NCI-H146 treated with DMSO at 0.1 percent for 48 hours (cell line): ENCODE data around the gene CLDN9.

Experiments
- DNase-seq: peaks from one replicate; lab custom pipeline; 2025; ENCODE audit not compliant: unreplicated experiment; lab: John Stamatoyannopoulos, UW

The CLDN9 gene

DNA sequence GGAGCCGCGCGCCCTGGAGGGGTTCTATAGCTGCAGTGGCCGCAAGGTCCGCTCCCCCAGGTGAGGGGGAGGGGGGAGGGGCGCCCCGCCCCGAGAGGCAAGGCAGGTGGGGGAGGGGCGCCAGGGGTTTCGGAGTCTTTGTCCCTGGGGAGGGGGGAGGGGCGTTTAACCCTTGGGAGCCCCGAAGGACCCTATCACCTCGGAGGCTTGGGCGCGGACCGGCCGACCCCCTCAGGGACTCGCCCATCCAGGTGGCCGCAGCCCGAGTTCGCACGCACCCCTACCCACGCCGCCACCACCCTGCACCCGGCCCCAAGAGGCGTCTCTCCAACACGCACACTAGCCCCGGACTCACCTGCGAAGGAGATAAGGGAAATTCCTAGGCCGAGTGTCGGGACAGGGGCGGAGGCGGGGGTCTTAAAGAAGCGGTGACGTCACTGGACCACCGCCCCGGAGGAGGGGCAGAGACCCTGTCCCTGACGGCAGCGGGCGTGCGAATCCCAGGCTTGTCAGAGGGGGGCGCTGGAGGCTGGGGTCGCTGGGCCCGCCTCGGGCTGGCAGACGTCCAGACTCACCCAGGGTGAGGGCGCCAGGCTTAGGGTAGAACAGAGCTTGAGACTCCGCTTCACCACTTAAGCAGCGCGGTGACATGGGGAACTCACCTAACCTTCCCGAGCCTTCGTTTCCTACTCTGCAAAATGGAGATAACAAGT, 5.2 kb downstream of the CLDN9 start, which contains the start of gene CLDN6:
TSS of gene CLDN6 (minus strand) at position 390 of the 713 bp plus-strand sequence. CDS start 2,162 bp downstream, outside the sequence.
- no peak for DNase-seq

DNA sequence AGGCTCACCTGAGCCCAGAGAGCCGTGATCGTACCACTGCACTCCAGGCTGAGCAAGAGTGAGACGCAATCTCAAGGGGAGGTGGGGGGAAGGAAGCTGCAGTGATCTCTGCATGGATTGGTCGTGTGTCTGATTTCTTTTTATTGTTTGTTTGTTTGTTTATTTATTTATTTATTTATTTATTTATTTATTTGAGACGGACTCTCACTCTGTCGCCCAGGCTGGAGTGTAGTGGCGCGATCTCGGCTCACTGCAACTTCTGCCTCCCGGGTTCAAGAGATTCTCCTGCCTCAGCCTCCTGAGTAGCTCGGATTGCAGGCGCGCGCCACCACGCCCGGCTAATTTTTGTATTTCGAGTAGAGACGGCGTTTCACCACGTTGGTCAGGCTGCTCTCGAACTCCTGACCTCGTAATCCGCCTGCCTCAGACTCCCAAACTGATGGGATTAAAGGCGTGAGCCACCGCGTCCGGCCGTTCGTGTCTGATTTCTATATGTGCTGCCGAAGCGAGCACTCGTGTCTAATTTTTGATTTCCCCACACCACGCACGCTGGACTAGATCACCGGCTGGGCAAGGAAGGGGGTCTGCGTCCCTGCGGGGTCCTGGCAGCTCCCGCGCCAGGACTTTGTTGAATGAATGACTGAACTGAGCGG, 7.0 kb downstream of the CLDN9 start:
- DNase-seq: no peak

DNA sequence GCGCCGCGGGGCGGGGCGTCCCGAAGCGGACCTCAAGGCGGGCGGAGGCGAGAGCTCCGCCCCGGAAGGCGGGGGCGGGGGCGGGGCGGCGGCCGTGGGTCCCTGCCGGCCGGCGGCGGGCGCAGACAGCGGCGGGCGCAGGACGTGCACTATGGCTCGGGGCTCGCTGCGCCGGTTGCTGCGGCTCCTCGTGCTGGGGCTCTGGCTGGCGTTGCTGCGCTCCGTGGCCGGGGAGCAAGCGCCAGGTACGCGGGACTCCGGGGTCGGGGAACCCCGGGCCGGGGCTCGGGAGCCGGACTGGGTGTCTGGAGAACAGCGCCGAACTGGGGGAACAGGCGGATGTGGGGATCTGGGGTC, 7.5 kb downstream of the CLDN9 start, which contains the start of gene TNFRSF12A:
TSS of gene TNFRSF12A (plus strand) at position 122 of the 357 bp plus-strand sequence. CDS start at position 152, 30 bp downstream.
- peak; percentile 29 for DNase-seq

DNA sequence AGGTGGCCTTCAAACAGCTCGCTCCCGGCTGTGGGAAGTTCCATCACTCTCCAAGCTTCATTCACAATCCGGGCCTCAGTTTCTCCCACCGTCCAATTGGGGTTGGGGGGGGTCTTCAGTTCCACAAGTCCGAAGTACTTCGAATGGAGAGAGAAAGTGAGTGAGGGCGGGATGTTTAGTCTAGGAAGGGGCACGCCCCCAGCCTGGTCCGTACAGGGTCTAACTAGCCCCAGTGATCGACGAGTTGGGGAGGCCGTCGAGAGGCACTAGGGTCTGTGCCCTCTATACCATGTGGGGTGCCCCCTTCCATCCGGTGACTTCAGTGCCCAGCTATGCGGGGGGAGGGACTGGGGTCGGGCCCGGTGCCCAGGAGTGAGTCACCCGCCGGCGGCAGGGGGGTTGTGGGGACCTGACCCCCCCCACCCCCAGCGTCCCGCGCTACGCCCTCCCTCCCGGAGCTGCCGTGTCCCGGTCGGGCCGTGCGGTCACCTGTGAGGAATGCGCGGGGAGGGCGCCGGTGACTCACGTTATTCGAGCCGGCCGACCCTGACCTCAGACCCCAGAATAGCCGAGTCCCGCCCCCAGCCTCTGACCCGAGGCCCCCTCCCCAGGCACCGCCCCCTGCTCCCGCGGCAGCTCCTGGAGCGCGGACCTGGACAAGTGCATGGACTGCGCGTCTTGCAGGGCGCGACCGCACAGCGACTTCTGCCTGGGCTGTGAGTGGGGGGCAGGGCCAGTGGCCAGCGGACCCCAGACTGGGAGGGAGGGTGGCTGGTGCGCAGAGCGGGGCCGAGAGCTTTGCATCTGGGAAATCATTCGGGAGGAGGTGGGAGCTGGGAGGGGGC, 8.1 kb downstream of the CLDN9 start:
- DNase-seq: no peak

DNA sequence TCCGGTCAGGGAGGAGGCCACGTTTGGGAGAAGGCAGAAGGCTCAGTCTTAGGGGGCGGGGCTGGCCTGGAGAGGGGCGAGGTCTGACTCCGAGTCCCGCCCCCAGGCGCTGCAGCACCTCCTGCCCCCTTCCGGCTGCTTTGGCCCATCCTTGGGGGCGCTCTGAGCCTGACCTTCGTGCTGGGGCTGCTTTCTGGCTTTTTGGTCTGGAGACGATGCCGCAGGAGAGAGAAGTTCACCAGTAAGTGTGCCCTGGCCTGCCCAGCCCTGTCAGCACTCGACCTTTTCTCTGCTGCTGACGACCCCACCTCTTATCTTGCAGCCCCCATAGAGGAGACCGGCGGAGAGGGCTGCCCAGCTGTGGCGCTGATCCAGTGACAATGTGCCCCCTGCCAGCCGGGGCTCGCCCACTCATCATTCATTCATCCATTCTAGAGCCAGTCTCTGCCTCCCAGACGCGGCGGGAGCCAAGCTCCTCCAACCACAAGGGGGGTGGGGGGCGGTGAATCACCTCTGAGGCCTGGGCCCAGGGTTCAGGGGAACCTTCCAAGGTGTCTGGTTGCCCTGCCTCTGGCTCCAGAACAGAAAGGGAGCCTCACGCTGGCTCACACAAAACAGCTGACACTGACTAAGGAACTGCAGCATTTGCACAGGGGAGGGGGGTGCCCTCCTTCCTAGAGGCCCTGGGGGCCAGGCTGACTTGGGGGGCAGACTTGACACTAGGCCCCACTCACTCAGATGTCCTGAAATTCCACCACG, 8.9 kb downstream of the CLDN9 start:
- no peak for DNase-seq

DNA sequence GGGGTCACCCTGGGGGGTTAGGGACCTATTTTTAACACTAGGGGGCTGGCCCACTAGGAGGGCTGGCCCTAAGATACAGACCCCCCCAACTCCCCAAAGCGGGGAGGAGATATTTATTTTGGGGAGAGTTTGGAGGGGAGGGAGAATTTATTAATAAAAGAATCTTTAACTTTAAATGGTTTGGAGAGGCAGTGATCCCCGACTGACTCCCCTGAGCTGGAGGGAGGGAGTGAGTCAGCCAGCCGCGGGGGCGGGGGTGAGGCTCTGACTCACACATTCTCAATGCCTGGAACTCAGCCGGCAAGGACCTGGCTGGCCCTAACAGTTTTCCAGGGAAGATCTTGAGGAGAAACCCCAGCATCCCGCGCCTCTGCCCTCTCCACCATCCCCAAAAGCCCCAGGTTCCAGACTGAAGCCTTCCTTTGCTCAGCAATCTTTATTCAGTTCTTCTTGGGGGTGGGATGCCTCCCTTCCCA, 9.5 kb downstream of the CLDN9 start:
- no peak for DNase-seq

DNA sequence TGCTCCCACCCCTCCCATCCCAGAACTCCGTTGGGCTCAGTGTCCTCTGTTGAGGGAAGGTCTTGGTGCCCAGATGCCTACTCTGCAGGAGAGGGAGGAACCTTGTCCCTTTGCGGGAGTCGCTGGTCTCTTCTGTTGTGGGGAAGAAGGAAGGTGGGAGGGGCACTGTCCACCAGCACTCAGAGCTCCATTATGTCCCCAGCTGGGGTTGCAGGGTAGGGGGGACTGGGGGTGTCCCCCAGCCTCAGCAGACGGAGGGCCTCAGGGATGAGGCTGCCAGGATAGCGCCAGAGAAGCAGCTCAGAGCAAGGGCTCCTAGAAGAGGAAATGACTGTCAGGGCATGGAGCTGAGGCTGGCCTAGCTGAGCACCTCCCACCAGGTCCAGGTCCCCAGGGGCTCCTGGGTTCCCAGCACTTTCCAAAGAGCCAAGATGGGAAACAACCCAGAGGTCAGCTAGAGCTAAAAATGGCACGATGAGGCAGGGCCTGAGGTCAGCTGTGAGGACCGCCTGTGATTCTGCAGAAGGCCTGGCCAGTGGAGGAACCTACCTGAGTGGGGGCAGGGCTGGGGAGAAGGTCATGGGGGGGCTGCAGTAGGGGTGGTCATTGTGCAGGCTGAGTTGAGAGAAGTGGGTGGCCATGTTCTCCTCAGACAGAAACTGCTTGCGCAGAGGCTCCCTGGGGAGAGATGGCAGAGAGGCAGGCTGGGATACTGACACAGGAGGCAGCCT, 10.1 kb downstream of the CLDN9 start:
- no peak for DNase-seq

DNA sequence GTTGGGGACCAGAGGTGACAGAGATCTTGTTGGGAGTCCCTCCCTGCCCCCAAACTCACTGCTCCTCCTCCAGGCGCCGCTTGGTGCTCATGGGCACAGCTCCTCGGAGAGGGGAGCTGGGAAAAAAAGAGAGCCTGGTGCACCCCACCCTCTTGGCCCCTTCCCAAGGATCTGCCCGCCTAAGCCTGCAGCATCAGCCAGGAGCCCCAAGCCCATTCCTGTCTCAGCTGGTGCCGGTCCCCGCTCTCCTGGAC, 10.6 kb downstream of the CLDN9 start:
- no peak for DNase-seq

DNA sequence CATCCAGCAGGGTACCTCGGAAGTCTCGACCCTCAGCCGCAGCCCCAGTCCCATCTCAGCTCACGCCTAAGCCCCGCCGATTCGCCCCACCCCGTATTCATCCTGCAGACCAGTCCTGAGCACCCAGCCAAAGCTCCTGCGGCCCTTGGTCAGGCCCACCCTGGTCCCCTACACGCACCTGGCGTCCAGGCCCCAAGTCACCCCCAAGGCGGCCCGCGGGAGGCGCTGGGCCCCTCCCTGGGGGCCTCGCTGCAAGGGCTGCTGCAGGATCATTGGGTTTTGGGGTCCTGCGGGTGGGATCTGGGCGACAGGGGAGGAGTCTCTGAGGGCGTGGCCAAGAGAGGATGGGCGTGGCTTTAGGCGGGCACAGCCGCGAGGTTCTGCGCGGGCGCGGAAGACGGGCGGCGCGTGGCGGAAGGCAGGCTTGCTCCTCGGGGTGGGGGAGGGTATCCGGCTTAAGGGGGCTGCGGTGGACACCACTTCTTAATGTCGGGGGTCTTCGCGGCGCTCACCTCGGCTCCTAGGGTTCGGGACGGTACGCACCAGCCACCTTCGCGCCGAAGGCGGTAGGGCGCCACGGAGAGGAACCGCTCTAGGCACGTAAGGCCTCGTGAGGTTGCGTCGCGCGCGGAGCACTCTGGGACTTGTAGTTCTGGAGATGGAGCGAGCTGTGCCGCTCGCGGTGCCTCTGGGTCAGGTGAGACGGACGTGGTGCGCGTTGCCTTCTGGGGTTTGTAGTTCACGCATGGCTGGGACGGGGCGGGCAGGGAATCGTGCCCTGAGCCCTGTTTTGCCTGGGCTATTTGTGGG, 11.2 kb downstream of the CLDN9 start, which contains the start of the genes HCFC1R1 and THOC6:
TSS of gene HCFC1R1 (minus strand) at position 274 of the 810 bp plus-strand sequence. CDS start at position 273, 1 bp downstream.
TSS of gene THOC6 (plus strand) at position 367 of the 810 bp plus-strand sequence. CDS start at position 659, 292 bp downstream.
- peak; percentile 93 for DNase-seq

DNA sequence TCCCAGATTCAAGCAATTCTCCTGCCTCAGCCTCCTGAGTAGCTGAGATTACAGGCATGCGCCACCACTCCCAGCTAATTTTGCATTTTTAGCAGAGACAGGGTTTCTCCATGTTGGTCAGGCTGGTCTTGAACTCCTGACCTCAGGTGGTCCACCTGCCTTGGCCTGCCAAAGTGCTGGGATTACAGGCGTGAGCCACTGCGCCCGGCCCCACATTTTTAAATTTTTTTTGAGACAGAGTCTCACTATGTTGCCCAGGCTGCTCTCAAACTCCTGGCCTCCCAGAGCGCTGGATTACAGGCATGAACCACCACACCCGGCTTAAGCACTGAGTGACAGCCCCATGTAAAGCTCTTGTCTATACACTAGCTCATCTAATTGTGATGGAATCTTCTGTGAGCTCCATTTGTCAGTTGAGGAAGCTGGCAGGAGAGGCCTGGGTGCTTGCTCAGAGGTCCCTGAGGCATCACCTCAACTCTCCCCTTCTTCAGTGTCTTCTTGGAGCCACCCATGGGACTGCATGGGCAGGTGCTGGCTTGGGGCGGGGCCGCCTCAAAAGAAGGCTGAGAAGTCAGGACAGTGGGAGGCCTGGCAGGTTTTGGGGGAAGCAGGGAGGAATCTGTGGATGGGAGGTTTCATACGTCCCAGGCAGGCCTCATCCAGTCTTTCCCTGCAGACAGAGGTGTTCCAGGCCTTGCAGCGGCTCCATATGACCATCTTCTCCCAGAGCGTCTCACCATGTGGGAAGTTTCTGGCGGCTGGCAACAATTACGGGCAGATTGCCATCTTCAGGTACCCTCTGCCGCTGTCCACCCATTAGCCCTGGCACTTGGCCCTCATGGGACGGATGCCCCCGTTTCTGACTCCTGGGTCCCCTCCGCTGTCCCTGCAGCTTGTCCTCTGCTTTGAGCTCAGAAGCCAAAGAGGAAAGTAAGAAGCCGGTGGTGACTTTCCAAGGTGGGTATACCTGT, 12.6 kb downstream of the CLDN9 start:
- no peak for DNase-seq

DNA sequence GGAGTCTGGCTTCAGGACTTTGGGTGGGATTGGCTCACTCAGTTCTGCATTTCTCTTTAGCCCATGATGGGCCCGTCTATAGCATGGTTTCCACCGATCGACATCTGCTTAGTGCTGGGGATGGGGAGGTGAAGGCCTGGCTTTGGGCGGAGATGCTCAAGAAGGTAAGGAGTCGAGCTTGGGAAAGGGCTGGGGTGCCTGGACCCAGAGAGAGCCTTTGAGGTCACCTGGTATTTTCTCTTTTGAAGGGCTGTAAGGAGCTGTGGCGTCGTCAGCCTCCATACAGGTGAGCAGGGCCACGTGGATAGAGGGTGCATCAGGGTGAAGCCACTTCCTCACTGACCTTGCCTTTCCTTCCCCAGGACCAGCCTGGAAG, 13.3 kb downstream of the CLDN9 start:
- DNase-seq: no peak

DNA sequence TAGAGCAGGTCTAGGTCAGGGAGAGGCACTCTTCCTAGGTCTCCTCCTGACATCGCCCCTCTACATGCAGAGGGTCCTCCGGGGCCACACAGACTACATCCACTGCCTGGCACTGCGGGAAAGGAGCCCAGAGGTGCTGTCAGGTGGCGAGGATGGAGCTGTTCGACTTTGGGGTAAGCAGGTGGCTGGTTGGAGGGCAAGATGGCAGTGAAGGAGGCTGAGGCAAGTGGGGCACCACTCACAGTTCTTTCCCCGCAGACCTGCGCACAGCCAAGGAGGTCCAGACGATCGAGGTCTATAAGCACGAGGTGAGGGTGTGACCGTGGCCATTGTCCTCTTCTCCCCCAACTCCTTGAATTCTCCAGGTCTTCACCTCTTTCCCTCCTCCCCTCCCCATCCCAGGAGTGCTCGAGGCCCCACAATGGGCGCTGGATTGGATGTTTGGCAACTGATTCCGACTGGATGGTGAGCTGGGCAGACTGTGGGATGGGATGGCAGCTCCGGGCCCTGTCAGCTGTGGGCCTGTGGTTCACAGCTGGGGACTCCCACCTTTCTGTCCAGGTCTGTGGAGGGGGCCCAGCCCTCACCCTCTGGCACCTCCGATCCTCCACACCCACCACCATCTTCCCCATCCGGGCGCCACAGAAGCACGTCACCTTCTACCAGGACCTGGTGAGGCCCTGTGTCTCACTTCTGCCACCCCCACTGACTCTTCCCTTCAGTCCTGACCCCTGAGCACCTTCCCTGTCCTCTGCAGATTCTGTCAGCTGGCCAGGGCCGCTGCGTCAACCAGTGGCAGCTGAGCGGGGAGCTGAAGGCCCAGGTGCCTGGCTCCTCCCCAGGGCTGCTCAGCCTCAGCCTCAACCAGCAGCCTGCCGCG, 14.1 kb downstream of the CLDN9 start:
- DNase-seq: no peak

DNA sequence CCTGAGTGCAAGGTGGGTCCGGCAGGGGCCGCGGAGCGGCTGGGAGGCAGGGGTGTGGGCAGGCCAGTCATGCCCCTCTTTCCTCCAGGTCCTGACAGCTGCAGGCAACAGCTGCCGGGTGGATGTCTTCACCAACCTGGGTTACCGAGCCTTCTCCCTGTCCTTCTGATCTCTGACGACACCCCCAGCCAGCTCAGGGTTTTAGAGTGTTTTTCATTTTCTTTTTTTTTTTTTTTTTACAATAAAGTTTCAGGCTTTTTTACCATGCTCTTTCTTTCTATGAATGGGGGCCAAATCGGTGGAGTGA, 14.7 kb downstream of the CLDN9 start:
- DNase-seq: no peak

DNA sequence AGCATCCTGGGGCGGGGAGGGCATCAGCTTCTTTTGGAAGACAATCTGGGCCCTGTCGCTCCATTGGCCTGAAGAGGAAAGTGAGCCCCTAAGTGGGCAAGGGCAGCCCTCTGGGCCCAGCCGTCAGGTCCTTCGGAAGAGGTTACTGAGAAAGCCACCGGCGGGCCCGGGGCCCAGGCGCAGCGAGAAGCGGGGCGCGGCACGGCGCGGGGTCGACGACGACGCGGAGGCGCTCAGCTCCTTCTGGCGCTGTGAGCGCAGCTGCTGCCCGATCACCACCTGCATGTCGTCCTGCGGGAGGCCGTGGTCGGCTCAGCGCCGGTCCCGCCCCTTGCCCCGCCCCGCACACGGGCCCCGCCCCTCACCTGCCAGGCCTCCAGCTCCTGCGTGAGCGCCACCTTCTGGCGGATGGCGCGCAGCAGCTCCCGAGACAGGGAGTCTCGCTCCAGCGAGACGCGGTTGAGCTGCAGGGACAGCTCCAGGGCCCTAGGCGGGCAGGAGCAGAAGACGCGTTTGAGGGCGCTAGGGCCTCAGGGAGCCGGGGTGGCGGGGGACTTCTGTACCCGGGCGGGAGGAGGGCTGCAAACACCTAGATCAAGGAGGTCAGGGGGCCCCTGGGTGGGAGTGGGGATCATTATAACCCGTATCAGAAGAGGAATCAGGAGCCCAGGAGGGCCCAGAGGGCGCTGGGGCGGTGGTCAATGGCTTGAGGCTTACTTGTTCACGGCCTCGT, 15.4 kb downstream of the CLDN9 start:
- peak; percentile 74 for DNase-seq

DNA sequence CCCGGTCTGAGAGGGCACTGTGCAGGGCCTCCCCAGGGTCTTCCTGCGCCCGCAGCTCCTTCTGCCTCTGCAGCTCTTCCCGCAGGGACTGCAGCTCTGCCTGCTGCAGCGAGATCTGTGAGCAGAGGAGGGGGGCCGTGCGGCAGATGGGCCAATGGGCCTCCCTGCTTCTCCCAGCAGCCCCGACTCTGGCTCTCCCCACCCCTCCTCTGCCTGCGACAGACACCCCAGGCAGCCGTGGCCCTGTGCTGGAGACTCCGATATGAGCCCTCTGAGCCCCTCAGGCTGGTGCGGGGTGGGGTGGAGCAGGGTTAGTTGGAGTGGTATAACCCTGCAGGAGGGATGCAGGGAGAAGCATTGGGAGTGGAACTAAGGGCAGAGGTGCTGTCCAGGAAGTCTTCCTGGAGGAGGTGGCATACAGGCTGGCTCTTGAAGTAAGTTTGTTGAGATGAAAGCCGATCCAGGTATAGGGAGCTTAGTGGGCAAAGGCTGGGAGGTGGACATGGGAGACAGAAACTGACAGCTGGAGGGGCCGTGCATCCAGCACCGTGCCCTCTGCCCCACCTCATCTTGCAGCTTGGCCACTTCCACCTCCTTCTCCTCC, 16.1 kb downstream of the CLDN9 start:
- no peak for DNase-seq

DNA sequence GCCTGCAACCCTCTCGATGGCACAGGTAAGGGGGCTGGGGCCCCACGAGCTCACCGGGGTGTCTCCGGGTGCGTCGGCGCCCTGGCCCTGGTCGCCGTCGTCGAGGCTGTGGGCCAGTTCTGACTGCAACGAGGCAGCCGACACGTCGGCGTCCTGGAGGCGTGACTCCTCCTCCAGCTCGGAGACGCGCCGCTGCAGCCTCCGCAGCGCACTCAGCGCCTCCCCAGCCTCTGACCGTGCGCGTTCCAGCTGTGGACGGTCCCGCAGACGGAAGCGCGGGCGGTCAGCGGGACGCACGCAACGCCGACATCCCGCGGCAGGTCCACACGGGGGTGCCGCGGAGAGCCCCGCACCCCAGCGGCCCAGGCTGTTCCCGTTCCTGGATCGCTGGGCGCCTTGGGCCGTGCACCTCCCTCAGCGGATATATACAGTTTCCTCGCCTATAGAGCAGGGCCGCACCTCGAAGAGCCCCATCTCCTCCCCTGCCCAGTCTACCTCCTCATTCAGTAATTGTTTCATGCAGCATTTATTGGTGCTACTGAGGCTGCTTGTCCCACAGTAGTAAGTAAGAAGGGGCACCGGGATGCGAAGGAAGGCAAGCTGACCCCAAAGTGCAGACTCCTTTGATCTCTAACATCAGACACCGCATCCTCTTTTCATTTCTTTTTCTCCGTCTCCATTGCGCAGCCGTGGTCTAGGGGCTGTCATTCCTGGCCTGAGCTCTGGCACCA, 16.9 kb downstream of the CLDN9 start:
- no peak for DNase-seq
